HG02678 (cell line): Measurements from ENCODE around the gene ZFPL1.

Experiments
- ATAC-seq: cut with Tn5 transposase; IDR thresholded peaks from one replicate; pipeline ENCODE4 v1.9.1; 2021; ENCODE audit warnings: mild to moderate bottlenecking, moderate library complexity; ENCODE audit not compliant: unreplicated experiment

The ZFPL1 gene

GRCh38 chr11:65089621-65090020 lies 5.6 kb downstream of the ZFPL1 start:
- no peak for ATAC-seq

- no peak for ATAC-seq
Observed at GRCh38 chr11:65090628-65091027, 6.6 kb downstream of the ZFPL1 start.

GRCh38 chr11:65095427-65095826 lies 11.4 kb downstream of the ZFPL1 start:
- ATAC-seq = no peak

- peak; percentile 74 for ATAC-seq
Observed at GRCh38 chr11:65095974-65096806, 12.2 kb downstream of the ZFPL1 start, which contains the start of gene VPS51. Gene VPS51, plus strand, starts transcription at chr11:65096214. Its CDS starts 37 bp downstream, at chr11:65096251.

GRCh38 chr11:65096926-65097325 lies 12.9 kb downstream of the ZFPL1 start:
- no peak for ATAC-seq

GRCh38 chr11:65100674-65101350 lies 16.8 kb downstream of the ZFPL1 start:
- ATAC-seq = no peak

- no peak for ATAC-seq
Observed at GRCh38 chr11:65102142-65103095, 18.4 kb downstream of the ZFPL1 start.

GRCh38 chr11:65103476-65103875 lies 19.5 kb downstream of the ZFPL1 start:
- no peak for ATAC-seq

- no peak for ATAC-seq
Observed at GRCh38 chr11:65104628-65105027, 20.6 kb downstream of the ZFPL1 start.

GRCh38 chr11:65107078-65107477 lies 23.1 kb downstream of the ZFPL1 start:
- ATAC-seq = no peak

- no peak for ATAC-seq
Observed at GRCh38 chr11:65107751-65108468, 23.9 kb downstream of the ZFPL1 start.

- ATAC-seq = no peak
Observed at GRCh38 chr11:65108469-65109123, 24.6 kb downstream of the ZFPL1 start.

- ATAC-seq = no peak
Observed at GRCh38 chr11:65109231-65110198, 25.5 kb downstream of the ZFPL1 start.

- no peak for ATAC-seq
Observed at GRCh38 chr11:65110354-65110861, 26.4 kb downstream of the ZFPL1 start.

- ATAC-seq = no peak
Observed at GRCh38 chr11:65111159-65111743, 27.2 kb downstream of the ZFPL1 start.

- peak; percentile 77 for ATAC-seq
Observed at GRCh38 chr11:65111744-65112545, 27.9 kb downstream of the ZFPL1 start, which contains the start of gene TM7SF2. Gene TM7SF2, plus strand, starts transcription at chr11:65111872. Its CDS starts 144 bp downstream, at chr11:65112016.
